Adipose tissue (tissue), 3 donors: ENCODE results near the gene NAT10. TPM values are rescaled to one million over a fixed set of nuclear protein-coding genes. Genes with fewer than 3 reads are reported as not detected.
"Not testable (repeated sequence)": the region's sequence is repeated elsewhere in the genome, so short reads cannot be mapped to it uniquely, and the experiment has no call there.

ENCODE experiments used
- H3K27ac ChIP-seq: one replicate; pipeline ENCODE4 v1.5.1; 2013; ENCODE audit warnings: low read depth, low read length
- WGBS, 3 donors: extraction: QIAGEN DNeasy Blood & Tissue Kit; methylation state at CpG; one replicate each; pipeline ENCODE4 v1.1.7; 2013; 5-methylcytosine and 5-hydroxymethylcytosine counted together
- polyA plus RNA-seq, 3 donors: library from polyadenylated mRNA; stranded (reverse); fragments of 200-250 nt; gene quantifications; one replicate each; pipeline ENCODE4 v1.2.3, GENCODE V29; 2013
- donor health status: healthy with polysubstance abuse.
- donor health status: Bipolar disorder and iron deficiency.
- donor health status: healthy.

NAT10 gene
- polyA plus RNA-seq, 3 donors, result 15.4 to 26.0 (median 20.7) TPM

- not testable (repeated sequence) for H3K27ac ChIP-seq
- 96 to 100% (median 99%) methylated on average over 2 of the region's 2 CpGs for WGBS, 3 donors
Observed at GRCh38 chr11:34094900-34095299, 10.5 kb upstream of the NAT10 start.

GRCh38 chr11:34098813-34099212 is 6.6 kb upstream of the NAT10 start:
- 87 to 98% (median 97%) methylated on average over 2 of the region's 2 CpGs for WGBS, 3 donors
- no peak overlapping the region for H3K27ac ChIP-seq

GRCh38 chr11:34104680-34105078 is 750 bp upstream of the NAT10 start:
- WGBS, 3 donors, result 16 to 18% (median 18%) methylated on average over 6 of the region's 6 CpGs
- H3K27ac ChIP-seq, result peak overlapping the region; percentile 48

- whole genome bisulfite sequencing, 3 donors, result 0 to 3% (median 1%) methylated on average over 17 of the region's 17 CpGs
- H3K27ac ChIP-seq, result peak overlapping the region; percentile 39
Observed at GRCh38 chr11:34105957-34106504, 602 bp downstream of the NAT10 start.

GRCh38 chr11:34111722-34112270 is 6.4 kb downstream of the NAT10 start:
- no peak overlapping the region for H3K27ac ChIP-seq
- 88 to 92% (median 92%) methylated on average over 6 of the region's 6 CpGs for WGBS, 3 donors

GRCh38 chr11:34114014-34114413 is 8.6 kb downstream of the NAT10 start:
- no peak overlapping the region for H3K27ac ChIP-seq
- WGBS, 3 donors, result 86 to 96% (median 92%) methylated on average over 2 of the region's 2 CpGs

GRCh38 chr11:34114471-34114870 is 9.0 kb downstream of the NAT10 start:
- no peak overlapping the region for H3K27ac ChIP-seq
- WGBS, 3 donors, result 72 to 94% (median 90%) methylated on average over 5 of the region's 5 CpGs

GRCh38 chr11:34120651-34121050 is 15.2 kb downstream of the NAT10 start:
- 90 to 92% (median 92%) methylated on average over 4 of the region's 4 CpGs for WGBS, 3 donors

GRCh38 chr11:34124885-34125668 is 19.6 kb downstream of the NAT10 start:
- H3K27ac ChIP-seq, result no peak overlapping the region
- whole genome bisulfite sequencing, 3 donors, result 78 to 84% (median 84%) methylated on average over 4 of the region's 4 CpGs

More at GRCh38 chr11:34120651-34121050, 15.2 kb downstream of the NAT10 start:
- no peak overlapping the region for H3K27ac ChIP-seq

- no peak overlapping the region for H3K27ac ChIP-seq
- WGBS, 3 donors, result 93 to 94% (median 94%) methylated on average over 12 of the region's 12 CpGs
Observed at GRCh38 chr11:34126959-34127848, 21.8 kb downstream of the NAT10 start.

GRCh38 chr11:34128824-34129223 is 23.4 kb downstream of the NAT10 start:
- no peak overlapping the region for H3K27ac ChIP-seq
- 98 to 100% (median 99%) methylated on average over 3 of the region's 3 CpGs for WGBS, 3 donors

- no peak overlapping the region for H3K27ac ChIP-seq
- WGBS, 3 donors, result 93 to 96% (median 94%) methylated on average over 4 of the region's 4 CpGs
Observed at GRCh38 chr11:34132261-34132965, 27.0 kb downstream of the NAT10 start.

GRCh38 chr11:34134765-34135164 is 29.3 kb downstream of the NAT10 start:
- no peak overlapping the region for H3K27ac ChIP-seq
- 88 to 91% (median 89%) methylated on average over 5 of the region's 5 CpGs for WGBS, 3 donors

GRCh38 chr11:34135439-34135838 is 30.0 kb downstream of the NAT10 start:
- 90 to 96% (median 95%) methylated on average over 3 of the region's 3 CpGs for WGBS, 3 donors
- no peak overlapping the region for H3K27ac ChIP-seq

GRCh38 chr11:34136420-34136819 is 31.0 kb downstream of the NAT10 start:
- H3K27ac ChIP-seq, result no peak overlapping the region
- WGBS, 3 donors, result 89 to 95% (median 95%) methylated on average over 8 of the region's 8 CpGs

- 89 to 93% (median 92%) methylated on average over 7 of the region's 7 CpGs for WGBS, 3 donors
- no peak overlapping the region for H3K27ac ChIP-seq
Observed at GRCh38 chr11:34139346-34139745, 33.9 kb downstream of the NAT10 start.

- no peak overlapping the region for H3K27ac ChIP-seq
- WGBS, 3 donors, result 90 to 96% (median 95%) methylated on average over 11 of the region's 11 CpGs
Observed at GRCh38 chr11:34140149-34140548, 34.7 kb downstream of the NAT10 start.

GRCh38 chr11:34143048-34143447 is 37.6 kb downstream of the NAT10 start:
- 71 to 88% (median 87%) methylated on average over 2 of the region's 2 CpGs for WGBS, 3 donors
- no peak overlapping the region for H3K27ac ChIP-seq
